H1 (cell line): ENCODE measurements around the gene USP7.

Source experiments
- POLR2A ChIP-seq, 2 experiments: IDR thresholded peaks; 1 replicate in 1 of 2; 2 replicates in 1 of 2; pipeline ENCODE4 v1.6.1; 2011; ENCODE audit warnings: low read depth in 2 of 2, low read length in 2 of 2, mild to moderate bottlenecking in 2 of 2; ENCODE audit errors: control extremely low read depth in 1 of 2
- RXRA ChIP-seq: IDR thresholded peaks from 2 replicates; pipeline ENCODE4 v1.6.1; 2011; ENCODE audit warnings: low read depth, mild to moderate bottlenecking, low read length, moderate library complexity; ENCODE audit not compliant: insufficient read depth

GRCh38 chr16:8903004-8903403 lies 60.7 kb downstream of the USP7 start:
- TF ChIP-seq RXRA, result no peak
- no peak for TF ChIP-seq POLR2A (IDR thresholded peaks at IDR 0.05; ENCODE audit: control extremely low read depth in 1 of 2, low read depth in 2 of 2, low read length in 2 of 2)
